ENCODE data around the gene CUL2.
"Not testable (repeated sequence)": the region's sequence is repeated elsewhere in the genome, so short reads cannot be mapped to it uniquely, and the experiment has no call there.

The CUL2 gene

GRCh38 chr10:35080261-35080660 is 9.9 kb downstream of the CUL2 start:
- not testable (repeated sequence) for DNase-seq (ENCODE audit: low read depth in 1 of 2, low spot score in 1 of 2)

GRCh38 chr10:35079763-35080162 is 10.4 kb downstream of the CUL2 start:
- no peak for DNase-seq (ENCODE audit: low read depth in 1 of 2, low spot score in 1 of 2)

GRCh38 chr10:35079265-35079664 is 10.9 kb downstream of the CUL2 start:
- no peak for DNase-seq (ENCODE audit: low read depth in 1 of 2, low spot score in 1 of 2)

GRCh38 chr10:35075228-35075627 is 14.9 kb downstream of the CUL2 start:
- DNase-seq (ENCODE audit: low read depth in 1 of 2, low spot score in 1 of 2) = no peak

GRCh38 chr10:35074266-35074665 is 15.9 kb downstream of the CUL2 start:
- DNase-seq (ENCODE audit: low read depth in 1 of 2, low spot score in 1 of 2) = no peak

GRCh38 chr10:35070521-35070920 is 19.6 kb downstream of the CUL2 start:
- no peak for DNase-seq (ENCODE audit: low read depth in 1 of 2, low spot score in 1 of 2)

GRCh38 chr10:35063837-35064454 is 26.2 kb downstream of the CUL2 start:
- DNase-seq (ENCODE audit: low read depth in 1 of 2, low spot score in 1 of 2) = no peak

- no peak for DNase-seq (ENCODE audit: low read depth in 1 of 2, low spot score in 1 of 2)
Observed at GRCh38 chr10:35059481-35059880, 30.7 kb downstream of the CUL2 start.

GRCh38 chr10:35058686-35059085 is 31.5 kb downstream of the CUL2 start:
- no peak for DNase-seq (ENCODE audit: low read depth in 1 of 2, low spot score in 1 of 2)

- DNase-seq (ENCODE audit: low read depth in 1 of 2, low spot score in 1 of 2) = no peak
Observed at GRCh38 chr10:35058134-35058533, 32.0 kb downstream of the CUL2 start.

- DNase-seq (ENCODE audit: low read depth in 1 of 2, low spot score in 1 of 2) = no peak
Observed at GRCh38 chr10:35056686-35057085, 33.5 kb downstream of the CUL2 start.

- DNase-seq (ENCODE audit: low read depth in 1 of 2, low spot score in 1 of 2) = no peak
Observed at GRCh38 chr10:35056133-35056532, 34.0 kb downstream of the CUL2 start.

GRCh38 chr10:35050568-35050967 is 39.6 kb downstream of the CUL2 start:
- no peak for DNase-seq (ENCODE audit: low read depth in 1 of 2, low spot score in 1 of 2)

- no peak for DNase-seq (ENCODE audit: low read depth in 1 of 2, low spot score in 1 of 2)
Observed at GRCh38 chr10:35046074-35046473, 44.1 kb downstream of the CUL2 start.

- not testable (repeated sequence) for DNase-seq (ENCODE audit: low read depth in 1 of 2, low spot score in 1 of 2)
Observed at GRCh38 chr10:35045275-35045674, 44.9 kb downstream of the CUL2 start.

GRCh38 chr10:35043796-35044344 is 46.3 kb downstream of the CUL2 start:
- DNase-seq (ENCODE audit: low read depth in 1 of 2, low spot score in 1 of 2) = no peak

- no peak for DNase-seq (ENCODE audit: low read depth in 1 of 2, low spot score in 1 of 2)
Observed at GRCh38 chr10:35042783-35043182, 47.4 kb downstream of the CUL2 start.

GRCh38 chr10:35041502-35041879 is 48.6 kb downstream of the CUL2 start:
- no peak for DNase-seq (ENCODE audit: low read depth in 1 of 2, low spot score in 1 of 2)

- no peak for DNase-seq (ENCODE audit: low read depth in 1 of 2, low spot score in 1 of 2)
Observed at GRCh38 chr10:35040760-35041501, 49.2 kb downstream of the CUL2 start.

- no peak for DNase-seq (ENCODE audit: low read depth in 1 of 2, low spot score in 1 of 2)
Observed at GRCh38 chr10:35037104-35037503, 53.0 kb downstream of the CUL2 start.

- no peak for DNase-seq (ENCODE audit: low read depth in 1 of 2, low spot score in 1 of 2)
Observed at GRCh38 chr10:35035606-35036005, 54.5 kb downstream of the CUL2 start.

- no peak for DNase-seq (ENCODE audit: low read depth in 1 of 2, low spot score in 1 of 2)
Observed at GRCh38 chr10:35027567-35027966, 62.6 kb downstream of the CUL2 start.

- no peak for DNase-seq (ENCODE audit: low read depth in 1 of 2, low spot score in 1 of 2)
Observed at GRCh38 chr10:35025916-35026315, 64.2 kb downstream of the CUL2 start.

Data from activated T-helper 1 cell treated with anti-CD3 and anti-CD28 coated beads, Interleukin-2, amount 50 U/mL, for 16 hours (primary cell).